ENCODE measurements around the gene SOX6.

Gene SOX6

GRCh38 chr11:15944460-15944859 lies 411.9 kb downstream of the SOX6 start:
- no peak for ATAC-seq (replicated peaks)
- no peak overlapping the region for H3K27ac Mint-ChIP-seq

DNA sequence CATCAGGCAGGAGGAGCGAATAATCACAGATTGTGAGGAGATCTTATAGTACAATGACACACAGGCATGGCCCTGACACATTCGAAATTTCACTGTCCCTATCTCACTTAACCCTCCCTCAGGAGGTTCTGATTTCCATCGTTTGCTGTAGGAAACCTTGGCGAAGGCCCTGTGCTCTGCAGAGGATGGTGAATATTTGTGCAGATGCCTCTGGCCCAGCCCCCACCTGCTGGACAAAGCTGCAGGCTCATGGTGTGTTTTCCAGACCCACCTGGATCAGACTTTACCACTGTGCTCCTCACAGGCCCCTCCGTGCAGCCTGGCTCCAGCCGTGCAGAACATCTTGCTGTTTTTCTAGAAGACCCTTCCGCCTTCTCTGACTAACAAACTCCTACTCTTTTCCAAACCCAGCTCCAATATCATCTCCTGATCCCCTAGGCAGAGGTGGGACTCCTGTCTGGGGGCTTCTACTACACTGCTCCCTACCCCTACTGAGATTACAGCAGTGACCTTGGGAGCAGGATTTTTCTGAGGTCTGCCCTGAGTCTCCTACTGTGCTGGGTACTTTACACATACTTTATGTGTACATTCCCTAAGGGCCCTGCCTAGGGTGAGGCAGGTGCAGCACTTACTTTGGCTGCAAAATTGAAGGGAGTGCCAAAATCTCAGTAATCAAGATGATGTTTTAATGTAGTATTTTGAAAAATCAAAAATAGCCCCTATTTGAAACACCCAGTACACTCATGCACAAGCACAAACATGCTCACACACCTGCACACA lies 412.7 kb downstream of the SOX6 start:
- Mint-ChIP-seq H3K27me3 (no peaks in the 10 kb centered on the region), H3K9me3 (peaks cover 8 to 24% of the 10 kb centered on the region in 2 donors), H3K27ac (no peak overlapping the region), H3K4me3 (no peak overlapping the region), H3K4me1 (ENCODE audit: low read depth in 2 of 2) (no peaks in the 10 kb centered on the region), H3K36me3 (ENCODE audit: insufficient read depth) (no peaks in the 10 kb centered on the region)
- ATAC-seq (replicated peaks) (no peak), DNase-seq (no peak)

More at GRCh38 chr11:15944460-15944859, 411.9 kb downstream of the SOX6 start:
- H3K9me3 Mint-ChIP-seq = peaks cover 8 to 24% of the 10 kb centered on the region in 2 donors
- DNase-seq = no peak
- no peaks in the 10 kb centered on the region for H3K4me1 Mint-ChIP-seq (ENCODE audit: low read depth in 2 of 2)
- H3K4me3 Mint-ChIP-seq = no peak overlapping the region
- H3K36me3 Mint-ChIP-seq (ENCODE audit: insufficient read depth) = no peaks in the 10 kb centered on the region
- H3K27me3 Mint-ChIP-seq = no peaks in the 10 kb centered on the region

GRCh38 chr11:15942936-15943335 lies 413.4 kb downstream of the SOX6 start:
- Mint-ChIP-seq H3K4me1 (ENCODE audit: low read depth in 2 of 2) (no peaks in the 10 kb centered on the region), H3K27ac (no peak overlapping the region), H3K27me3 (no peaks in the 10 kb centered on the region), H3K9me3 (peaks cover 4 to 18% of the 10 kb centered on the region in 2 donors), H3K4me3 (no peak overlapping the region), H3K36me3 (ENCODE audit: insufficient read depth) (no peaks in the 10 kb centered on the region)
- ATAC-seq (replicated peaks) (no peak), DNase-seq (no peak)

DNA sequence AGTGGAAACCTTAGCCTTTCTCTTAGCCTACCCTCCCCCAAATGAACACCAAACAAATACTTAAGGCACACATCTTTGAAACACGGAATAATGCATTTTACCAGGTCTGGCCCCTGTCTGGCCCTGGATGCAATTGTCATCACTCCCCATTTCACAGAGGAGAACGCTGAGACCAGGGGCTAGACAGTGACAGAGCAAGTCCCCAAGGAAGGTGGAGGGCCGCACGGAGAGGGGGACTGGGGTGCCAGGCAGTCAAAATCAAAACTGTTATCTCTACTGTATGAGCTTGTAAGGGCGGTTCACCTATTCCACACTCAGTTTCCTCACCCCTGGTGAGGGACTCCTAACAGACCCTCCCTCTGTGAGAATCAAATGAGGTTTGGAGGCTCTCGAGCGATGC lies 414.2 kb downstream of the SOX6 start:
- Mint-ChIP-seq H3K4me3 (no peak overlapping the region), H3K9me3 (peaks cover 4 to 13% of the 10 kb centered on the region in 2 donors), H3K27ac (no peak overlapping the region), H3K4me1 (ENCODE audit: low read depth in 2 of 2) (no peaks in the 10 kb centered on the region), H3K36me3 (ENCODE audit: insufficient read depth) (no peaks in the 10 kb centered on the region), H3K27me3 (no peaks in the 10 kb centered on the region)
- no peak for ATAC-seq (replicated peaks)
- DNase-seq = no peak

- H3K9me3 Mint-ChIP-seq = peaks cover 7 to 18% of the 10 kb centered on the region in 2 donors
- DNase-seq = no peak
- no peaks in the 10 kb centered on the region for H3K4me1 Mint-ChIP-seq (ENCODE audit: low read depth in 2 of 2)
- H3K27me3 Mint-ChIP-seq = no peaks in the 10 kb centered on the region
- ATAC-seq (replicated peaks) = no peak
- H3K36me3 Mint-ChIP-seq (ENCODE audit: insufficient read depth) = no peaks in the 10 kb centered on the region
- H3K4me3 Mint-ChIP-seq = no peak overlapping the region
- H3K27ac Mint-ChIP-seq = no peak overlapping the region
These were observed 415.1 kb downstream of the SOX6 start for GRCh38 chr11:15941206-15941770.

DNA sequence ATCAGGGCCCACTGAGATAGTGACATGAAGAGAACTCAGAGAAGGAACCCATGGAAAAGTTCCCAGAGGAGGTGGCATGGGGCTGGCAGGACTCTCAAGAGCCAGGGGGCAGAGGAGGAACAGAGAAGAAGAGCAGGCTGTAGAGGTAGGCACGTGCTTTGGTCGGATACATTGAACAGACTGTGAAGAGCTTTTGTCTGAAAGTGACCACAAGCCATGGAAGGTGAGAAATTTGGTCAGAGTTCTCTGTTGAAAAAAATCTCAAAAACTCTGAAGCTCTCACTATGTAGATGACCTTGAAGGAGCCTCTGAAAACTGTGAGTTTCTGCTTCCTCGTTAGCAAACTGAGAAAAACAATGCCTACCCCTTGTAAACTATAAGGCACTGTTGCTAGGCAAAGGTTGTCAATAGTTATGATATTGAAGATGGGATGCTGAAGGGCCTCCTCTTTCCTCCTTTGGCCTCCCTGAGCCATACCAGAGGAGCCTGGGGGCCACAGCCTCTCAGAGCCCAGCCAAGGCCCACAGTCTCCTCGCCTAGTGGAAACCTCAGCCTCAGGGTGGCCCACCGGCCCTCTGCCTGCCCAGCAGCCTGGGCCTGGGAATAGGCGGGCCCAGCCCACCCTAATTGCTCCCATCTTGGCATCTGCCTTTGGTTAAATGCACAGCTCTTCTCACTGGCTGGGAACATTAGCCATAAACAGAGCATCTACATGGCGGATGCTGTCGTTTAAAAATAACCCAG lies 415.7 kb downstream of the SOX6 start:
- H3K9me3 Mint-ChIP-seq = peaks cover 7 to 18% of the 10 kb centered on the region in 2 donors
- DNase-seq (no peak), ATAC-seq (replicated peaks) (no peak)
- no peaks in the 10 kb centered on the region for H3K4me1 Mint-ChIP-seq (ENCODE audit: low read depth in 2 of 2)
- no peaks in the 10 kb centered on the region for H3K27me3 Mint-ChIP-seq
- H3K27ac Mint-ChIP-seq = no peak overlapping the region
- no peak overlapping the region for H3K4me3 Mint-ChIP-seq
- H3K36me3 Mint-ChIP-seq (ENCODE audit: insufficient read depth) = no peaks in the 10 kb centered on the region

DNA sequence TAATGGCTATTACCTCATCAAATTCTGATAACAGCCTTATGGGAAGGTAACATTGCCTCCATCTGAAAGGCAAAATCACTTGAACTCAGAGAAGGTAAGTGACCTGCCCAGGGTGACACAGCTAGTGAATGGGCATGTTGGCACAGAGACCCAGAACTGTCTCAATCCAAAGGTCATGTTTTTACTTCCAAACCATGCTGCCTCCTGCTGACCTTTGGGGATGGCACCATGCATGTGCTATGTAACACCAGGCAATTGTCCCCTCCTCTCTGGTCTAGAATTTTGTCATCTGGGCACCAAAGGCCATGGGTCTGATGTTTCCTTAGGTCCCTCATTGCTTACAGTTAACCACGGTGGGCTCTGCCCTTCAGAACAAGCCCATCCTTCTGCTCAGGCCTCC lies 417.4 kb downstream of the SOX6 start:
- no peak for ATAC-seq (replicated peaks)
- Mint-ChIP-seq H3K36me3 (ENCODE audit: insufficient read depth) (no peaks in the 10 kb centered on the region), H3K27ac (no peak overlapping the region), H3K27me3 (no peaks in the 10 kb centered on the region), H3K4me1 (ENCODE audit: low read depth in 2 of 2) (no peaks in the 10 kb centered on the region), H3K4me3 (no peak overlapping the region), H3K9me3 (peaks cover 5 to 18% of the 10 kb centered on the region in 2 donors)
- DNase-seq = no peak

- H3K36me3 Mint-ChIP-seq (ENCODE audit: insufficient read depth) = no peaks in the 10 kb centered on the region
- no peak for ATAC-seq (replicated peaks)
These were observed 418.2 kb downstream of the SOX6 start for GRCh38 chr11:15938121-15938611.

GRCh38 chr11:15937601-15938120 lies 418.7 kb downstream of the SOX6 start:
- ATAC-seq (replicated peaks) (no peak), DNase-seq (no peak)
- no peak overlapping the region for H3K27ac Mint-ChIP-seq
- no peak overlapping the region for H3K4me3 Mint-ChIP-seq
- no peaks in the 10 kb centered on the region for H3K4me1 Mint-ChIP-seq (ENCODE audit: low read depth in 2 of 2)
- H3K9me3 Mint-ChIP-seq = peaks cover 5 to 18% of the 10 kb centered on the region in 2 donors
- no peaks in the 10 kb centered on the region for H3K36me3 Mint-ChIP-seq (ENCODE audit: insufficient read depth)
- no peaks in the 10 kb centered on the region for H3K27me3 Mint-ChIP-seq

More at GRCh38 chr11:15938121-15938611, 418.2 kb downstream of the SOX6 start:
- Mint-ChIP-seq H3K9me3 (peaks cover 5 to 18% of the 10 kb centered on the region in 2 donors), H3K4me3 (no peak overlapping the region), H3K27ac (no peak overlapping the region), H3K27me3 (no peaks in the 10 kb centered on the region), H3K4me1 (ENCODE audit: low read depth in 2 of 2) (no peaks in the 10 kb centered on the region)
- DNase-seq = no peak

- no peak overlapping the region for H3K4me3 Mint-ChIP-seq
- no peak for ATAC-seq (replicated peaks)
- peaks cover 4 to 25% of the 10 kb centered on the region in 2 donors for H3K9me3 Mint-ChIP-seq
- no peaks in the 10 kb centered on the region for H3K27me3 Mint-ChIP-seq
- H3K27ac Mint-ChIP-seq = no peak overlapping the region
- no peaks in the 10 kb centered on the region for H3K4me1 Mint-ChIP-seq (ENCODE audit: low read depth in 2 of 2)
- no peaks in the 10 kb centered on the region for H3K36me3 Mint-ChIP-seq (ENCODE audit: insufficient read depth)
- DNase-seq = no peak
These were observed 420.3 kb downstream of the SOX6 start for GRCh38 chr11:15936011-15936410.

GRCh38 chr11:15935373-15935772 lies 421.0 kb downstream of the SOX6 start:
- Mint-ChIP-seq H3K9me3 (peaks cover 6 to 31% of the 10 kb centered on the region in 2 donors), H3K36me3 (ENCODE audit: insufficient read depth) (no peaks in the 10 kb centered on the region), H3K4me1 (ENCODE audit: low read depth in 2 of 2) (no peaks in the 10 kb centered on the region), H3K27ac (no peak overlapping the region), H3K27me3 (no peaks in the 10 kb centered on the region), H3K4me3 (no peak overlapping the region)
- no peak for DNase-seq
- no peak for ATAC-seq (replicated peaks)

DNA sequence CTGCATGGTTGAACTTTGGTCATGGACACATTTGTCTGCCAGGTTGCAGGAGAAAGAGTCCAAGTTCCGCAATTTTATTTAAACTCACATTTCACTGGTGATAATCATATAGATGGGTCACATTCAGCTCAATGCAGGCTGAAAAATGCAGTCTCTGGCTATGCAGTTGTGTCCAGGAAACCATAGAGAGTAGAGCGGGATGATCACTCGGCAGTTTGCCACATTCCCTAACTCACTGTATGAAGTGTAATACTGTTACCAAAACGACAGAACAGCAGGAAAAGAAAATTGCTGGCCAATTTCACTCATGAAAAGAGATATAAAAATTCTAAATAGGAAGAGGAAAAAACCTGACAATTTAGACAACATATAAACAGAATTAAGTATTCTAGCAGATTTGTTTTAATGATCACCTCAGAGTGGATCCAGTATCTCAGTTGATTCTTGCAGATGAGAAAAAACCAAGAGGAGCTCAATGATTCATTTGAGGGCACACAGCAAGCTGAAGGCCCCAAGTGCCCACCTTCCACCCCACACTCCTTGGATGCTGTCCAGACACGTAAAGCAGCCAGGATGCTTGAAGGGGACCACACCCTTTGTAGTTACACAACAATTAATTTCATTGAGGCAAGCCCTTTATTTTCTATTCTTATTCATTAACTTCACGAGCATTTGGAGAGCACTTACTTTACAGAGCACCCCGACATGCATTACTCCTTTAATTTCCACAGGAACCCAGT lies 422.3 kb downstream of the SOX6 start:
- ATAC-seq (replicated peaks) = no peak
- Mint-ChIP-seq H3K4me1 (ENCODE audit: low read depth in 2 of 2) (no peaks in the 10 kb centered on the region), H3K9me3 (peaks cover 10 to 39% of the 10 kb centered on the region in 2 donors), H3K4me3 (no peak overlapping the region), H3K27ac (no peak overlapping the region), H3K27me3 (no peaks in the 10 kb centered on the region), H3K36me3 (ENCODE audit: insufficient read depth) (no peaks in the 10 kb centered on the region)
- no peak for DNase-seq

DNA sequence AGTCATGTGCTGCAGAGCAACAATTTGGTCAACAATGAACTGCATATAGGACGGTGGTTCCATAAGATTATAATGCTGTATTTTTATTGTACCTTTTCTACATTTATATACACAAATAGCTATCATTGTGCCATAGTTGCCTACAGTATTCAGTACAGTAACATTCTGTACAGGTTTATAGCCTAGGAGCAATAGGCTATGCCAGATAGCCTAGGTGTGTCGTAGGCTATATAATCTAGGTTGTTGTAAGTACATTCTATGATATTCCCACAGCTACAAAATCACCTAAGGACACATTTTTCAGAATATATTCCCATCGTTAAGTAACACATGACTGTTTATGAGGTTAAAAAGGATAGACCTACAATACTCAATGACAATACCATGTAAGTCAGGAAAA lies 423.9 kb downstream of the SOX6 start:
- Mint-ChIP-seq H3K4me1 (ENCODE audit: low read depth in 2 of 2) (no peaks in the 10 kb centered on the region), H3K9me3 (peaks cover 10 to 48% of the 10 kb centered on the region in 2 donors), H3K4me3 (no peak overlapping the region), H3K27me3 (peaks cover 0 to 8% of the 10 kb centered on the region in 2 donors), H3K27ac (no peak overlapping the region), H3K36me3 (ENCODE audit: insufficient read depth) (no peaks in the 10 kb centered on the region)
- no peak for DNase-seq
- no peak for ATAC-seq (replicated peaks)

Measured in effector memory CD8-positive, alpha-beta T cell (primary cell).